Upper lobe of left lung (tissue), 6 donors: Measurements from ENCODE around the gene CLEC18A. TPM values are rescaled to one million over a fixed set of nuclear protein-coding genes. Genes with fewer than 3 reads are reported as not detected.

Source experiments
- ATAC-seq, 2 donors: fragments of 200-7000 bp; cut with Tn5 transposase; one replicate each; pipeline ENCODE4 v1.9.1; 2022; ENCODE audit warnings: mild to moderate bottlenecking in 2 of 2, moderate library complexity in 2 of 2; ENCODE audit not compliant: low FRiP score in 2 of 2
- DNase-seq, 2 donors: peaks; one replicate each; pipeline ENCODE4 v3.0.0-alpha.2; 2019 to 2020
- H3K27ac ChIP-seq, 4 donors: fragments of 200-600 bp; sonication (generic); one replicate each; pipeline ENCODE4 v1.5.1; 2016 to 2019
- H3K27me3 ChIP-seq, 4 donors: fragments of 200-600 bp; sonication (generic); one replicate each; pipeline ENCODE4 v1.5.1; 2017 to 2019
- H3K36me3 ChIP-seq, 4 donors: fragments of 200-600 bp; sonication (generic); one replicate each; pipeline ENCODE4 v1.5.1; 2016 to 2019
- H3K4me1 ChIP-seq, 4 donors: fragments of 200-600 bp; sonication (generic); one replicate each; pipeline ENCODE4 v1.5.1; 2018 to 2019
- H3K4me3 ChIP-seq, 4 donors: fragments of 200-600 bp; sonication (generic); one replicate each; pipeline ENCODE4 v1.5.1; 2017 to 2019; ENCODE audit warnings: mild to moderate bottlenecking in 2 of 4, moderate library complexity in 1 of 4
- H3K9me3 ChIP-seq, 4 donors: fragments of 200-600 bp; sonication (generic); one replicate each; pipeline ENCODE4 v1.5.1; 2018 to 2019
- CTCF ChIP-seq, 6 experiments: fragments of 450-650 bp in 4 of 6; fragments of 200-600 bp in 2 of 6; sonication (generic) in 2 of 6; IDR thresholded peaks; one replicate each; pipeline ENCODE4 v1.5.1; 2016 to 2019; ENCODE audit warnings: antibody characterized with exemption in 6 of 6
- EP300 ChIP-seq, 4 donors: sonication (generic); formaldehyde crosslinking; IDR thresholded peaks; one replicate each; pipeline ENCODE4 v1.5.1; 2017; ENCODE audit warnings: antibody characterized with exemption in 4 of 4, control low read depth in 2 of 4
- POLR2A ChIP-seq, 4 donors: fragments of 450-650 bp; IDR thresholded peaks; one replicate each; pipeline ENCODE4 v1.5.1; 2016 to 2017; ENCODE audit warnings: antibody characterized with exemption in 4 of 4, mild to moderate bottlenecking in 2 of 4
- POLR2AphosphoS5 ChIP-seq, 2 donors: sonication (generic); formaldehyde crosslinking; IDR thresholded peaks; one replicate each; pipeline ENCODE4 v1.5.1; 2017; ENCODE audit warnings: antibody characterized with exemption in 2 of 2
- WGBS, 2 donors: methylation state at CpG; one replicate each; pipeline ENCODE4 v1.1.5; 2017 to 2018; 5-methylcytosine and 5-hydroxymethylcytosine counted together
- total RNA-seq, 6 donors: library from RNA; depleted of rRNA in 4 of 6; stranded (reverse); fragments of >200 nt in 4 of 6; gene quantifications; one replicate each; pipeline versions ENCODE4 v1.1.0 to v1.2.1, GENCODE V29; 2016 to 2021
- donor health status: DM: no; HTN: no; CAD: no; lungs with moderate emphysema.
- donor health status: DM: no; HTN: yes; CAD: no; lungs with severe emphysema.

CLEC18A gene
- total RNA-seq, 6 donors from 2014 or later = 0.54 to 5.2 (median 2.8) TPM

GRCh38 chr16:69935278-69935711, 15.8 kb upstream of the CLEC18A start:
- DNase-seq (peak in 1 of 2 donors; percentile 57), ATAC-seq (no peak)
- WGBS, 2 donors = 98% methylated on average over 7 to 19 of the region's 19 CpGs
- H3K9me3 ChIP-seq = no peaks in the 10 kb centered on the region
- TF ChIP-seq POLR2AphosphoS5 (IDR thresholded peaks at IDR 0.05) (no peak), EP300 (IDR thresholded peaks at IDR 0.05) (no peak), CTCF (IDR thresholded peaks at IDR 0.05) (no peak), POLR2A (IDR thresholded peaks at IDR 0.05) (no peak)
- peaks cover 40 to 100% (median 96%) of the 10 kb centered on the region in 4 donors for H3K36me3 ChIP-seq
- H3K27me3 ChIP-seq = no peaks in the 10 kb centered on the region
- no peaks in the 10 kb centered on the region for H3K4me1 ChIP-seq
- no peak overlapping the region for H3K4me3 ChIP-seq
- H3K27ac ChIP-seq = no peak overlapping the region

- Histone ChIP-seq H3K4me3 (no peak overlapping the region), H3K4me1 (no peaks in the 10 kb centered on the region), H3K27me3 (no peaks in the 10 kb centered on the region), H3K27ac (no peak overlapping the region), H3K9me3 (no peaks in the 10 kb centered on the region), H3K36me3 (peaks cover 40 to 100% (median 98%) of the 10 kb centered on the region in 4 donors)
- WGBS, 2 donors = 93 to 97% methylated on average over 10 of the region's 10 CpGs
- no peak for ATAC-seq
- no peak for DNase-seq
- no peak for TF ChIP-seq EP300 (IDR thresholded peaks at IDR 0.05)
- TF ChIP-seq POLR2A (IDR thresholded peaks at IDR 0.05) = no peak
- TF ChIP-seq CTCF (IDR thresholded peaks at IDR 0.05) = no peak
- TF ChIP-seq POLR2AphosphoS5 (IDR thresholded peaks at IDR 0.05) = no peak
These were observed 15.4 kb upstream of the CLEC18A start for GRCh38 chr16:69935740-69936139.

- Histone ChIP-seq H3K36me3 (peaks cover 40 to 100% (median 96%) of the 10 kb centered on the region in 4 donors), H3K4me1 (no peaks in the 10 kb centered on the region), H3K27ac (no peak overlapping the region), H3K4me3 (no peak overlapping the region), H3K27me3 (no peaks in the 10 kb centered on the region), H3K9me3 (no peaks in the 10 kb centered on the region)
- 90 to 96% methylated on average over 16 of the region's 16 CpGs for WGBS, 2 donors
- TF ChIP-seq EP300 (IDR thresholded peaks at IDR 0.05) (no peak), POLR2AphosphoS5 (IDR thresholded peaks at IDR 0.05) (no peak)
- peak in 1 of 2 donors; percentile 56 for DNase-seq
- no peak for ATAC-seq
These were observed 14.9 kb upstream of the CLEC18A start for GRCh38 chr16:69936252-69936651.

- no peak for ATAC-seq
- DNase-seq = peak in 1 of 2 donors; percentile 74
- H3K27me3 ChIP-seq = no peaks in the 10 kb centered on the region
- no peak overlapping the region for H3K4me3 ChIP-seq
- no peaks in the 10 kb centered on the region for H3K9me3 ChIP-seq
- no peak for TF ChIP-seq CTCF (IDR thresholded peaks at IDR 0.05)
- TF ChIP-seq EP300 (IDR thresholded peaks at IDR 0.05) = no peak
- no peak for TF ChIP-seq POLR2AphosphoS5 (IDR thresholded peaks at IDR 0.05)
- no peak overlapping the region for H3K27ac ChIP-seq
- peaks cover 40 to 97% (median 90%) of the 10 kb centered on the region in 4 donors for H3K36me3 ChIP-seq
- H3K4me1 ChIP-seq = peaks cover 0 to 3% (median under 1%) of the 10 kb centered on the region in 4 donors
- WGBS, 2 donors = 96 to 97% methylated on average over 21 of the region's 21 CpGs
These were observed 14.4 kb upstream of the CLEC18A start for GRCh38 chr16:69936751-69937211.

GRCh38 chr16:69937465-69937951, 13.6 kb upstream of the CLEC18A start:
- Histone ChIP-seq H3K36me3 (peaks cover 36 to 89% (median 83%) of the 10 kb centered on the region in 4 donors), H3K4me3 (no peak overlapping the region), H3K27me3 (no peaks in the 10 kb centered on the region), H3K27ac (no peak overlapping the region), H3K9me3 (no peaks in the 10 kb centered on the region), H3K4me1 (peaks cover 0 to 8% (median 3%) of the 10 kb centered on the region in 4 donors)
- DNase-seq = peak in 1 of 2 donors; percentile 51
- TF ChIP-seq CTCF (IDR thresholded peaks at IDR 0.05) (no peak), EP300 (IDR thresholded peaks at IDR 0.05) (no peak), POLR2AphosphoS5 (IDR thresholded peaks at IDR 0.05) (no peak), POLR2A (IDR thresholded peaks at IDR 0.05) (no peak)
- no peak for ATAC-seq
- 82 to 90% methylated on average over 13 to 16 of the region's 16 CpGs for WGBS, 2 donors
